BJ (cell line): ENCODE measurements around the gene CCL8. TPM values are rescaled to one million over a fixed set of nuclear protein-coding genes. Genes with fewer than 3 reads are reported as not detected.

Experiments used
- CTCF ChIA-PET: fragments of 350-600 bp; formaldehyde crosslinking; extraction: SDS; loops from one replicate; lab custom pipeline; 2021; ENCODE audit warnings: antibody characterized with exemption, inconsistent platforms; lab: Yijun Ruan, JAX
- POLR2A ChIA-PET: fragments of 300-600 bp; sonication (Branson Sonifier 250); formaldehyde crosslinking; extraction: SDS; loops from one replicate; lab custom pipeline; 2021; ENCODE audit warnings: antibody characterized with exemption; lab: Charles Lee
- DNase-seq: peaks from one replicate; pipeline ENCODE4 v3.0.0-alpha.2; 2011; ENCODE audit warnings: low read depth
- H3K27me3 ChIP-seq: 2 replicates; pipeline ENCODE4 v1.6.0; 2011; ENCODE audit warnings: low read length; ENCODE audit not compliant: control insufficient read depth, insufficient read depth
- H3K36me3 ChIP-seq: 2 replicates; pipeline ENCODE4 v1.5.1; 2011; ENCODE audit warnings: low read length; ENCODE audit not compliant: control insufficient read depth, insufficient read depth
- H3K4me3 ChIP-seq: 2 replicates; pipeline ENCODE4 v1.5.1; 2011; ENCODE audit warnings: low read depth, mild to moderate bottlenecking, control low read depth, low read length
- CTCF ChIP-seq: IDR thresholded peaks from 2 replicates; pipeline ENCODE4 v1.5.1; 2011; ENCODE audit warnings: low read depth, mild to moderate bottlenecking, control low read depth, inconsistent platforms, low read length, moderate library complexity; ENCODE audit not compliant: insufficient read depth
- polyA minus RNA-seq: library from RNA; depleted of rRNA, polyadenylated mRNA; stranded (reverse); fragments of >200 nt; gene quantifications from 2 replicates; pipeline ENCODE4 v1.2.3, GENCODE V29; 2011; rRNA and poly(A)+ RNA removed
- polyA plus RNA-seq: library from polyadenylated mRNA; depleted of rRNA; stranded (reverse); fragments of >200 nt; gene quantifications from 2 replicates; pipeline ENCODE4 v1.2.3, GENCODE V29; 2011; rRNA removed

CCL8 gene
- 0.10 and 0.11 TPM in 2 replicates for polyA plus RNA-seq
- not detected in 2 replicates for polyA minus RNA-seq

- no peak within 1 kb of the TSS for H3K4me3 ChIP-seq
- no peak for DNase-seq
- no peaks in the 10 kb centered on the region for H3K36me3 ChIP-seq
- no peak for TF ChIP-seq CTCF
- ChIA-PET CTCF (interaction anchor here (0.9 to 6.0 kb wide), 6 partner anchors 13 to 994 kb away, joined by 3 to 34 read pairs (median 4); no protein-coding TSS in a partner anchor), POLR2A (interaction anchor here (0.6 kb wide), 1 partner anchor 36 kb away, joined by 3 read pairs; no protein-coding TSS in a partner anchor)
- H3K27me3 ChIP-seq: no peaks in the 10 kb centered on the region; the same call in 1 of the 2 replicates
These were observed at the start of gene CCL8 for GRCh38 chr17:34319039-34319483. Gene CCL8 (plus strand): TSS chr17:34319435. CDS start chr17:34319502, 67 bp downstream.

GRCh38 chr17:34269969-34270368 lies 49.3 kb upstream of the CCL8 start, which contains the start of gene CCL7:
Gene CCL7 (plus strand): TSS chr17:34270221. CDS start chr17:34270291, 70 bp downstream.
- Histone ChIP-seq H3K4me3 (no peak within 1 kb of the TSS), H3K36me3 (no peaks in the 10 kb centered on the region), H3K27me3 (no peaks in the 10 kb centered on the region; the same call in 1 of the 2 replicates)
- no peak for TF ChIP-seq CTCF
- no peak for DNase-seq
- CTCF ChIA-PET: interaction anchor here (1.1 to 2.8 kb wide), 4 partner anchors 15 to 91 kb away, joined by 3 to 9 read pairs (median 5); partner anchors contain the start of genes CCL11 and CCL2
- POLR2A ChIA-PET: interaction anchor here (0.6 kb wide), 1 partner anchor 8 kb away, joined by 3 read pairs; no protein-coding TSS in a partner anchor

- Histone ChIP-seq H3K36me3 (no peaks in the 10 kb centered on the region), H3K4me3 (no peak overlapping the region), H3K27me3 (peaks cover 2% of the 10 kb centered on the region; the same call in 1 of the 2 replicates)
- peak; percentile 84 for DNase-seq
- no peak for TF ChIP-seq CTCF
- ChIA-PET POLR2A (no interaction called here), CTCF (interaction anchor here (0.8 to 2.3 kb wide), 6 partner anchors 10 to 86 kb away, joined by 3 to 9 read pairs (median 5); partner anchors contain the start of genes CCL1, CCL11 and CCL2)
These were observed 43.4 kb upstream of the CCL8 start for GRCh38 chr17:34275881-34276280.

GRCh38 chr17:34276826-34277225 lies 42.4 kb upstream of the CCL8 start:
- Histone ChIP-seq H3K36me3 (no peaks in the 10 kb centered on the region), H3K4me3 (no peak overlapping the region), H3K27me3 (0 out of 2 replicates have a peak, but pooled peaks cover 2% of the 10 kb centered on the region)
- ChIA-PET POLR2A (no interaction called here), CTCF (interaction anchor here (2.0 to 2.3 kb wide), 2 partner anchors 9 to 85 kb away, joined by 7 to 9 read pairs; partner anchors contain the start of genes CCL1 and CCL11)
- TF ChIP-seq CTCF: no peak
- DNase-seq: no peak

- TF ChIP-seq CTCF: no peak
- ChIA-PET CTCF (interaction anchor here (0.7 kb wide), 1 partner anchor 17 kb away, joined by 3 read pairs; no protein-coding TSS in a partner anchor), POLR2A (no interaction called here)
- DNase-seq: no peak
- H3K27me3 ChIP-seq: peaks cover 10% of the 10 kb centered on the region
- H3K4me3 ChIP-seq: no peak overlapping the region
- H3K36me3 ChIP-seq: no peaks in the 10 kb centered on the region
These were observed 35.7 kb upstream of the CCL8 start for GRCh38 chr17:34283571-34283970.
